Testis (tissue), 3 donors: ENCODE measurements around the gene DPYD. TPM values are rescaled to one million over a fixed set of nuclear protein-coding genes. Genes with fewer than 3 reads are reported as not detected.

Experiments used
- DNase-seq: peaks from one replicate; pipeline ENCODE4 v3.0.0-alpha.2; 2019
- H3K27ac ChIP-seq, 2 donors: fragments of 200-600 bp; sonication (generic); one replicate each; pipeline ENCODE4 v1.5.1; 2019
- H3K27me3 ChIP-seq: fragments of 200-600 bp; sonication (generic); one replicate; pipeline ENCODE4 v1.5.1; 2019
- H3K36me3 ChIP-seq: fragments of 200-600 bp; sonication (generic); one replicate; pipeline ENCODE4 v1.5.1; 2017; ENCODE audit warnings: low read depth; ENCODE audit errors: missing control alignments
- H3K4me1 ChIP-seq: fragments of 200-600 bp; sonication (generic); one replicate; pipeline ENCODE4 v1.5.1; 2019
- H3K4me3 ChIP-seq, 2 donors: fragments of 200-600 bp; sonication (generic); one replicate each; pipeline ENCODE4 v1.5.1; 2017 to 2019
- H3K9me3 ChIP-seq: fragments of 200-600 bp; sonication (generic); one replicate; pipeline ENCODE4 v1.5.1; 2017
- CTCF ChIP-seq, 3 experiments: fragments of 450-650 bp in 2 of 3; fragments of 200-600 bp in 1 of 3; sonication (generic) in 1 of 3; IDR thresholded peaks; one replicate each; pipeline ENCODE4 v1.5.1; 2016 to 2019; ENCODE audit warnings: antibody characterized with exemption in 3 of 3, mild to moderate bottlenecking in 2 of 3, moderate library complexity in 1 of 3
- POLR2A ChIP-seq: fragments of 450-650 bp; IDR thresholded peaks from one replicate; pipeline ENCODE4 v1.6.1; 2017; ENCODE audit warnings: antibody characterized with exemption, mild to moderate bottlenecking, moderate library complexity
- WGBS, 2 donors: methylation state at CpG; one replicate each; pipeline ENCODE4 v1.1.5; 2018; 5-methylcytosine and 5-hydroxymethylcytosine counted together
- intact Hi-C: fragments of 100-400 bp; cut with DNase I; formaldehyde crosslinking; loops from one replicate; pipeline ENCODE4 v1.15.1; 2023; ENCODE audit warnings: low total_unique reads
- polyA plus RNA-seq: library from polyadenylated mRNA; stranded (reverse); fragments of 350-450 nt; fragmentation: Illumina TruSeq; extraction: RNeasy Lipid Tissue Mini Kit (QIAGEN cat#74804); gene quantifications from one replicate; pipeline ENCODE4 v1.2.3, GENCODE V29; 2014; ENCODE audit warnings: low read depth, low replicate concordance; ENCODE audit not compliant: insufficient read depth
- total RNA-seq, 2 donors: library from RNA; depleted of rRNA; stranded (reverse); fragments of >200 nt; gene quantifications; one replicate each; pipeline ENCODE4 v1.2.3, GENCODE V29; 2016

The DPYD gene
- total and polyA plus RNA-seq, 3 donors from 2014 or later: 6.7 to 14.7 (median 11.5) TPM

GRCh38 chr1:97158691-97159096 is 762.1 kb downstream of the DPYD start:
- intact Hi-C loops: no loop called here
- WGBS, 2 donors: 73 to 79% methylated on average over 1 of the region's 1 CpG
- no peaks in the 10 kb centered on the region for H3K36me3 ChIP-seq

GRCh38 chr1:97157991-97158390 is 762.8 kb downstream of the DPYD start:
- DNase-seq: no peak
- 82 to 100% methylated on average over 1 of the region's 1 CpG for WGBS, 2 donors
- TF ChIP-seq POLR2A (no peak), CTCF (IDR thresholded peaks at IDR 0.05) (no peak)
- H3K9me3 ChIP-seq: no peaks in the 10 kb centered on the region
- intact Hi-C loops: no loop called here
- no peaks in the 10 kb centered on the region for H3K36me3 ChIP-seq
- no peaks in the 10 kb centered on the region for H3K27me3 ChIP-seq
- no peak overlapping the region for H3K4me3 ChIP-seq
- no peak overlapping the region for H3K27ac ChIP-seq
- H3K4me1 ChIP-seq: no peaks in the 10 kb centered on the region

More at GRCh38 chr1:97158691-97159096, 762.1 kb downstream of the DPYD start:
- TF ChIP-seq POLR2A (no peak), CTCF (IDR thresholded peaks at IDR 0.05) (no peak)
- H3K4me3 ChIP-seq: no peak overlapping the region
- H3K4me1 ChIP-seq: no peaks in the 10 kb centered on the region
- no peaks in the 10 kb centered on the region for H3K9me3 ChIP-seq
- H3K27ac ChIP-seq: no peak overlapping the region
- DNase-seq: no peak
- H3K27me3 ChIP-seq: no peaks in the 10 kb centered on the region

- no peak for DNase-seq
- H3K36me3 ChIP-seq: no peaks in the 10 kb centered on the region
- H3K4me3 ChIP-seq: no peak overlapping the region
Observed at GRCh38 chr1:97151651-97152050, 769.2 kb downstream of the DPYD start.

GRCh38 chr1:97145321-97145956 is 775.4 kb downstream of the DPYD start:
- Histone ChIP-seq H3K4me3 (no peak overlapping the region), H3K36me3 (no peaks in the 10 kb centered on the region), H3K27me3 (no peaks in the 10 kb centered on the region), H3K4me1 (no peaks in the 10 kb centered on the region), H3K27ac (no peak overlapping the region), H3K9me3 (no peaks in the 10 kb centered on the region)
- intact Hi-C loops: no loop called here
- no peak for TF ChIP-seq CTCF (IDR thresholded peaks at IDR 0.05)
- no peak for DNase-seq
- 70 to 77% methylated on average over 6 of the region's 6 CpGs for WGBS, 2 donors

More at GRCh38 chr1:97151651-97152050, 769.2 kb downstream of the DPYD start:
- Histone ChIP-seq H3K9me3 (no peaks in the 10 kb centered on the region), H3K27ac (no peak overlapping the region), H3K27me3 (no peaks in the 10 kb centered on the region), H3K4me1 (no peaks in the 10 kb centered on the region)
- intact Hi-C loops: no loop called here
- TF ChIP-seq CTCF (IDR thresholded peaks at IDR 0.05) (no peak), POLR2A (no peak)

GRCh38 chr1:97144527-97144926 is 776.3 kb downstream of the DPYD start:
- Histone ChIP-seq H3K9me3 (no peaks in the 10 kb centered on the region), H3K27me3 (no peaks in the 10 kb centered on the region), H3K4me3 (no peak overlapping the region), H3K36me3 (no peaks in the 10 kb centered on the region), H3K27ac (no peak overlapping the region), H3K4me1 (no peaks in the 10 kb centered on the region)
- intact Hi-C loops: no loop called here
- TF ChIP-seq POLR2A (no peak), CTCF (IDR thresholded peaks at IDR 0.05) (no peak)
- no peak for DNase-seq
